Ovary (tissue), 3 donors: Measurements from ENCODE around the gene STEAP1B.

ENCODE experiments used
- CTCF ChIP-seq, 3 donors: fragments of 450-650 bp in 2 of 3; fragments of 200-600 bp in 1 of 3; IDR thresholded peaks; one replicate each; pipeline versions ENCODE4 v1.5.1 to v1.8.0; 2016 to 2022; ENCODE audit warnings: antibody characterized with exemption in 3 of 3, mild to moderate bottlenecking in 1 of 3
- EP300 ChIP-seq: sonication (generic); formaldehyde crosslinking; IDR thresholded peaks from one replicate; pipeline ENCODE4 v1.6.1; 2017; ENCODE audit warnings: antibody characterized with exemption
- POLR2A ChIP-seq: fragments of 450-650 bp; IDR thresholded peaks from one replicate; pipeline ENCODE4 v1.6.1; 2017; ENCODE audit warnings: antibody characterized with exemption, mild to moderate bottlenecking, moderate library complexity
- donor health status: DM: no; HTN: no; CAD: no.

DNA sequence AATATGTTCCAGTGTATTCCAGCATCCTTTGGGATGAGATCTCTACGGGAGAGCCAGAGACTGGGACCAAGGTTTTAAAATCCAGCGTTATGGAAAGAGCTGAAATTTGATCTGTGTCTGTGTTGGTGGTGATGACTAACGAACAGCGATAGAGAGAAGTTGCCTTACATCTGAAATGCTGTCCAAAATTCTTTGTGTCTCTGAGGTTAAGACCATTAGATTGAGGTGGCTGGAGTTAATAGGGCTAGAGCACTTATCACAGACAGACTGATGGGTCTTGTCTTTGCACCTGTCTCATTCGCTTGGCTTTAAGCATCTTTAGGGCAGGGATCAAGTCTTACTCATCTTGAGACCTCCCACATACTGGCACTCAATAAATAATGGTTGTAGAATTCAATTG lies 102.0 kb downstream of the STEAP1B start:
- TF ChIP-seq CTCF (IDR thresholded peaks at IDR 0.05) (no peak), POLR2A (no peak), EP300 (no peak)
